HuH-7 (cell line): ENCODE measurements around the gene OR5B2.
"Not testable (repeated sequence)": the region's sequence is repeated elsewhere in the genome, so short reads cannot be mapped to it uniquely, and the experiment has no call there.

Experiments
- DNase-seq: peaks from one replicate; pipeline ENCODE4 v3.0.0; 2011; ENCODE audit warnings: low spot score

Gene OR5B2

DNA sequence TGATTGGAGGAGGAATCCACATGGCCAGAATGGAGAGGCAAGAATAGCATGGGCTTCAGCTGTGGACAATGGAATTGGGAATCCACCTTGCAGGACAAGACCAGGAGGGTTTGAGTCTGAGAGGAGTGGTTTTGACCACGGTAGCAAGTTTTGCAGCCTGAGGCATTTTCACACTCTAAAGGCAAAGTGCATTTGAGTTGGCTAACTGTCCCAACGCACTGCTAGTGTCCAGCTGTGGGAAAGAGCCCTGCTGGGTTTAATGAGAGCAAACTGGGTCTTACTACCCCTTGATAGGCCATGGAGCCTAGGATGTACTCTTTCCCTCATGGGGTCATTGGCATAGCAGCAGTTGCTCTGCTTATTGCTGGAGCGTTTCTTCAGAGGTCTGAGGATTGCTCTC is at the start of gene OR5B2:
TSS of gene OR5B2 (minus strand) at position 101 of the 400 bp plus-strand sequence. CDS start 4,860 bp downstream, outside the sequence.
- DNase-seq = no peak

DNA sequence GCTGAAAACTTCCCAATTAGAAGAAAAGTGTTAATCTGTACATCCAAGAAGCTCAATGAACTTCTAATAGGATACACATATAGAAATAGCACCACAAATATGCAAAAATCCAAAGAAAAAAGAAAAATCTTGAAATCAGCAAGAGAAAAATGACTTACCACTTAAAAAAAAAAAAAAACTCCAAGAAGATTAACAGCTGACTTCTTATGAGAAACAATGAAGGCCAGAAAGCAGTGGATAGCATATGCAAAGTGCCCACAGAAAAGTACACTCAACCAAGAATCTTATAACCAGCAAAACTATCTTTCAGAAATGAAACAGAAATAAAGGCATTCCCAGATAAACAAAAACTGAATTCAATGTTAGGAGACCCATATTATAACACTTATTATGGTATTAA is 44.0 kb upstream of the OR5B2 start:
- DNase-seq = no peak

DNA sequence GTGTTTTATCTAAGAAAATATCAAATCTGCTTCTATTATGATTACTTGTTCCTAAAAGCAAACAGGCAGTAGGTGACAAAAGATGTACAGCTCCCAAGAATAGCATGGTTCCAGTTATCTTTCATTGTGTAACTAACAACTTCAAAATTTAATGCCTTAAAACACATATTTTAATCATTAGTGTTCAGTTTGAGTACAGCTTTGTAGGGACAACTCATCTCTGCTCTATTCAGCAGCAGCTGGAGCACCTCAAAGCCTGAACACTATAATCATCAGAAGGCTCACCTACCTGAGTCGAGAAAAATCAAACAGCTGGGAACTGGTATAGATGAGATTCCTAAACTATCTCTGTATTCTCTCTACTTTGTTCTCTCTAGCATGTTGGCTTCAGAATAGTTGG is 38.4 kb upstream of the OR5B2 start:
- no peak for DNase-seq

DNA sequence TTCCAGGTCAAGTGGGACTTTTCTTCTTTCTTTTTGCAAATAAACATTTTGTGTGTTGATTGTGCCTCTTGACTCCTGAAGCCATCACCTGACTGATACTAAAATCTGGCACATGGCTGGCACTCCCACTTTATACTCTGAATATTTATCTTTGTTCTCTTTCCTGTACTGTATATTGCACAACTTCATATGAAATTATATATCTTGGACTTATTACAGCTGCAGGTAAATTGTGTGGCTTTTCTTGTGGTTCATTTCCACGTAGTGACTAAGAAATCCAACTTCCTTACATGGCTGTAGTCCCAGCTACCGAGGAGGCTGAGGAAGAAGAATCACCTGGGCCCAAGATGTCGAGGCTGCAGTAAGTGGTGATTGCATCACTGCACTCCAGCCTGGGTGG is 37.8 kb upstream of the OR5B2 start:
- DNase-seq = no peak

DNA sequence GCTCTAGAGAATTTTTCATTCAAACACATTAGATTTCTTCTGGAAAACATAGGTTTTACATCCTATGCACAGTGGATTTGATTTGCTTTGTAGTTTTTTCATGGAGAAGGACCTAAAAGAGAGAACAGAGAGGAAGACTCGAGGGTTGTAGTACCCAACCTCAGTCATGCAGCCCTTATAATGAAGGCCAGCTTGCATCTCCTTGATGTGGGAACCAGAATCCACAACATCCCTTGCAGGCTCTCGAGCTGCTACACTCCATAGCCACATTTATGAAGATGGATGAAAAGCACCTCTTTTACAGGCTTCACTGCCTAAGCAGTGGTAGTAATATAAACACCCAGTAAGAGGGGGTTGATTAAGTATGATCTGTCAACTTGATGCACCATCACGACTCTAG is 23.7 kb upstream of the OR5B2 start:
- no peak for DNase-seq

DNA sequence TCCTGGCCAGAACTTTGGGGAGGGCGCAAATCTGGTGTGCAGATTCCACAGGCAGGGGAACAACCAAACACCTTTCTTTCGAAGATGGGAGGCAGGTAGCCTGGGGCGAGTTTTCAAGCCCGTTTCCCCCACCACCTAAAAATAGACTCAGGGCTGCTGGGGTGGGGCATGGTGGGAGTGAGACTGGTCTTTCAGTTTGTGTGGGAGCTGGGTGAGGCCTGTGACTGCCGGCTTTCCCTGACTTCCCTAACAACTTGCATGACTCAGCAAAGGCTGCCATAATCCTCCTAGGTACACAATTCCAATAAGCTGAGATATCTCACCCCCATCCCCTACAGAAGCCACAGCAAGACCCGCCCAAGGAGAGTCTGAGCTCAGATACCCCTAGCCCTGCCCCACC is 18.4 kb upstream of the OR5B2 start:
- DNase-seq = no peak

DNA sequence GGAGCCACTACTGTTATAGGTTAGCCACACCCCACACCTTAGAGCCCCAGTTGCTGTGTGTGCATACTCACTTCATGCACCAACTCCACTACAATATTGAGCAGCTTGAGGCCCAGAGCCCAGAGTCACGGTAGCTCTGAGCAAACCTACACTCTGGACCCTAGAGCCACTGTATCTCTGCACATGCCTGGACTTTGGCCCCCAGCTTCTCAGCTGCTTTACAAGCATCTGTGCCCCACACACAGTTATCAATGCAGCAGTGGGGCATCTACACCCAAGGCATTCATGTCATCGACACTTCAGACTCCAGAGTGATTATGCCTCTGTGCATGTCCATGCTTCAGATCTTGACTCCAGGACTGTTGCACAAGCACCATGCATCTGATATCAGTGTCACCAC is 16.4 kb upstream of the OR5B2 start:
- DNase-seq = no peak

DNA sequence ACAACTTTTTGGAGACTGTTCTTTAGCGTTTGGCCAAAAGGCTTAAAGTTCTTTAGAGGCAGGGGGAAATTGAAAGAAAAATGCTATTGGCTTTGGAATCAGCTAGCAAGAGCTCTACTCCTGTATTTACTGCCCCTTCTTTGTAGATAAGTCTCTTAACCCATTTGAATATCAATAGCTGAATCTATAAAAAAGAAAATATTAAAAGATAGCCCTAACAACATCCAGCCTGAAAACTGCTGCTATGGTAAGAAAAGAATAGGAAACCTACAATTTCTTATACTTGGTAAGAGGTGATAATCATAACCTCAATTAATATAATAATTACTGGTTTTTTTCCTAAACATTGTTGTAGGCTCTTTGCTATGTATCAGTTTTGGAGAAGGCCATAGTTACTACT is 14.2 kb upstream of the OR5B2 start, which contains the start of gene OR5B12:
TSS of gene OR5B12 (minus strand) at position 101 of the 400 bp plus-strand sequence. CDS start 2,085 bp downstream, outside the sequence.
- no peak for DNase-seq

DNA sequence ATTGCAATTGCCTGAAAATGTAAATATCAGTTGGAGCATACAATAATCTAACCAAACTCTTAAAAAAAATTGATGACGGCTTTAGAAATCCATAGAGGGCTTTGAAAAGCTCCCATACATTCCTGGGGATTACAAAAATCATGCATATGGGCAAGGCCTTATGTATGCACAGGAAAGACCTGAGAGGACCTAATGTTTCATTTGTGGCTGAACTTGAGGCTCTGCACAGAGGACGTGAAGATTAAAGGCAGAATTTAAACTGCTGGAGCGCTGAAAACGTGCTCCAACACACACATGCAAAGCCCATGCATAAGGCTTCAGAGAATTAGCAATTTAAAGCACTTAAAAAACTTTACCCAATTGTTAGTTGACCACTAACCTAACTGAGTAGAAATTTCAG is 10.6 kb upstream of the OR5B2 start:
- no peak for DNase-seq

DNA sequence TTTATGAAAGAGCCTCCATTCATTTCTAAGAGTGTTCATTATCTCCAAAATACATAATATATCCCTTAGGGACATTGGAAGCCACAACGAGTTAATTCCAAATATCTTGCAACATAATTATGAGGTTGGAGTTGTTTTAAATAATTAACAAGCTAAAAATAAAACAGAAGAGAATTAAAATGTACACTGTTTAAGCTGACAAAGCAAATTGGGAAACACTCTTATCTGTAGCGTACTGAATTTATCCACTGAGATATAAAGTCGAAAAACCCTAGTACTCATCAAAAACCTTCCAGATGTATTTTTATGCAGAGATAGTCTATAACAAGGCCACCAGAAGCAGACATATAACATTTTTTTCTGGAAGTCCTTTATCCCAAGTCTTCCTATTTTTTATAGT is 6.3 kb upstream of the OR5B2 start:
- DNase-seq = no peak

DNA sequence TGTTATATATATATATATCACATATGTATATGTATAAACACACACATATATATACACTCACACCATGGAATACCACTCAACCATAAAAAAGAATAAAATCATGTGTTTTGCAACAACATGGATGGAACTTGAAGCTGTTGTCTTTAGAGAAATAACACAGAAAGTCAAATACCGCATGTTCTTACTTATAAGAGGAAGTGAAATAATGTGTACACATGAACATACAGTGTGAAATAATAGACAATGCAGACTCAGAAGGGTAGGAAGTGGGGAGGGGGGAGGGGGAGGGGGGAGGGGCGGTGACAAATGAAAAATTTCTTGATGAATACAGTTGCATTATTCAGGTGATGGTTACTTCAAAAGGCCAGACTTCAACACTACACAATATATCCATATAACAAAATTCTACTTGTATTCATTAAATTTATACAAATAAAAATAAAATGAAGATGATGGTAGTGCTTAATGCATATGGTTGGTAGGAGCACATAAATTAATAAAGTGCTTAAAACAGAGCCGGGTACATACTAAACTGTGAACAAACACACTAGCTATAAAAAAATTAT is 5.8 kb upstream of the OR5B2 start:
- no peak for DNase-seq

DNA sequence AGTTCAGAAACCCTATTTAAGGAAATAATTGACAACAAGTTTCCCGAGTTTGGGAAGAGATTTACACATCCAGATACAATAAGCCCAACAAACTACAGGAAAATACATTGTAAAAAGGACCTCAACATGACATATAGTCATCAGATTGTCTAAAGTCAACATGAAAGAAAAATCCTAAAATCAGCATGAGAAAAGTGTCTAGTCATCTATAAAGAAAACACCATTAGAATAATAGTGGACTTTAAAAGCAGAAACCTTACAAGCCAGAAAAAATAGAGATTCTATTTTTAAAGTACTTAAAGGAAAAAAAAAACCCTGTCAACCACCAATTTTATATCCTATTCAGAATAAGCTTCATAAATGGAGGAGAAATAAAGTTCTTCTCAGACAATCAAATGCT is 1.4 kb upstream of the OR5B2 start:
- DNase-seq = no peak

DNA sequence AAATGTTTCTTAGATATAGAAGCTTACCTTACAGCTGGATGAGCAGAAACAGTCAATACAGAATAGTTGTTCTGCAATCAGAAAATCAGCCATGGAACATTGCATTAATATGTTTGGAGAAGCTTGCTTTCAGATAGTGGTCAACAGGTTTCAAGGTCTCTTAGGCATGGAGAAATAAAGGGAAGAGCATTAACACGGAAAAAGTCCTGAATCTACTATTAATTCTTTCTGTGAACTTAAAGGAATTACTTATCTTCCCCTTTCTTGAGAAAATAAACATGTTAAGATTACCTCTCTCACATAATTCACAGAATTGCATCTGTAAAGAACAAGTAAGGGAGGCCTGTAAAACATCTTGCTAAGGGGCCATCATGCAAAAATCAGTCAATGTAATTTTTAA is 21.1 kb downstream of the OR5B2 start, which contains the start of gene OR5B3:
TSS of gene OR5B3 (minus strand) at position 101 of the 400 bp plus-strand sequence. CDS start 3,465 bp downstream, outside the sequence.
- DNase-seq = no peak

DNA sequence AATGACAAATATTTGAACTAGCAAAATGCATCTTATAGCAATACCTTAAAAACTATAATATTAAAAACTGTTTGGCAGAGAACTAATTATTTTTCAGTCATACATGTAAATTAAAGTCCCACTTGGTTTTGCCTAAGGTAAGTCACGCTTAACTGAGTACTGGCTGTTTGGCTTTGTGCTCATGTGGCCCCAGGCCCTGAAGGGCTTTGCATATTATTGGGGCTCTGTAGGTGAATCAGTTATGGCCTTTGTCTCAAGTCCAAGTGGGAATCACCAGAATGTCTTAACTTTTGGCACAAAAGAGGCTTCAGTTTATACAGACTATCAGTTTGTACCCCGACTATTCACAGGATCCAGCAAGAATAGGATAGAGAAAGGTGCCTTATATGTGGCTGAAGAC is 28.3 kb downstream of the OR5B2 start:
- DNase-seq = not testable (repeated sequence)

DNA sequence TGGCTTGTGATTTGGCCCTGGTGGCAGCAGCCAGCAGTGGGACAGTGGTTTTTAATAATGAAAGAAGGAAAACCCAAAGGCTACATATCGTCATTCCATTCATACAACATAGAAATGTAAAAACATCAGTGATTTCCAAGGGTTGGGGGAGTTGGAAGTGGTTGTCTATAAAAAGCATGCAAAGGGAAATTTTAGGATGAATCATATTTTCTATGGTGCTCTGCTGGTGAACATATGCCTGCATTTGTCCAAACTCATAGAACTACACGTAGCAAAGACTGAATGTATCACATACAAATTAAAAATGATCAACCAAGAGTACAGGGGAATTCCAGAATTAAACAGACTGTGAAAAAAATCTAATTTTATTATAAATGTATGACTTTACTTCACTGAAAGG is 32.3 kb downstream of the OR5B2 start:
- DNase-seq = no peak

DNA sequence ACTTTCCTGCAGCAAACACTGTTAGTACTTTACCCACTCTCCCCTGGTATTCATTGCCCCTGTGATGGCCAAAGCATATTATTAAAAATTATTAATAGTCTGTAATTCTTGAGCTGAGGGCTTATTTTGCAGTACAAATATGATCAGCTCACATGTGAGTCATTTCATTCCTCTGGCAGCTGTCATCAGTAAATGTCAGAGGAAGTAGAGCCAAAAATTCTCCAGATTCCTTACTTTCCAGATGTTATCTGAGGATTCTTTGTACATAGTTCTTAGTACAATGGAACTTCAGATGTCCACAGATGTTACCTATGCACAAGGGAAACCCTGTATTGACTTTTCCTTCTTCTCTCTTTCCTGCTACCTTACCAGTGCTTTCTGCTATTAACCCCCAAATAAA is 33.7 kb downstream of the OR5B2 start:
- DNase-seq = no peak

DNA sequence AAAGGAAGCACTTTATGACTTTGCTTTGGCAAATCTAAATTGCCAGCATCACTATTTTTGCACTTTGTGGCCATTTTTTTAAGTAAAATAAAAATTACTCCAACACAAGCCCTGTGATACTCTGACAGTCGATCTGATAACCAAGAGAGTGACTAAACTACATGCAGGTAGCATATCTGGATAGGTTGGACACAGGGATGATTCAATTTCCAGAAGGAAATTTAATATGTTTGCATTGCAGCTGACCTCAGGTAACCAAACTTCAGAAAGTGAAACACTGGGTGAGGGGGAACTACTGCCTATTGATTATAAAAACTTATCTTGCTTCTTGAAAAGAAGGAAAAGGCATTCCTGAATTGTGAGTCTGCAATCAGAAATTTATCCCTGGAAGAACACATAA is 35.2 kb downstream of the OR5B2 start:
- no peak for DNase-seq

DNA sequence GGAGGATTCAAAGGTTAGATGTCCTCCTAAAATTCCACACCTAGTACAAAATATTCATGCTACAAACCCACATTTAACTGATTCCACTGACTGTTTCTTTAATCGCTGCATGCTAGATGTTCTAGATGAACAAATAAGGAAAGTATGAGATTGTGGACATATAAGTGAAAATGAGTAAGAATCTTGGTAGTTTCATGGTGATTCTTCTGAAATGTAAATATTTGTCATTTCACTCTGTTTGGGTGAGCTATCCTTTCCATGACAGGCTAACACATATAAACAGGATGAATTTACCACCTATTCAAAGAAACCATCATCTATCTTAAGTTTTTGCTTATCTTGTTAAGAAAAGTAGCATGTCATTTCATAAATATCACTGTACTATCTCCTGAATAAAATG is 36.0 kb downstream of the OR5B2 start:
- DNase-seq = no peak

DNA sequence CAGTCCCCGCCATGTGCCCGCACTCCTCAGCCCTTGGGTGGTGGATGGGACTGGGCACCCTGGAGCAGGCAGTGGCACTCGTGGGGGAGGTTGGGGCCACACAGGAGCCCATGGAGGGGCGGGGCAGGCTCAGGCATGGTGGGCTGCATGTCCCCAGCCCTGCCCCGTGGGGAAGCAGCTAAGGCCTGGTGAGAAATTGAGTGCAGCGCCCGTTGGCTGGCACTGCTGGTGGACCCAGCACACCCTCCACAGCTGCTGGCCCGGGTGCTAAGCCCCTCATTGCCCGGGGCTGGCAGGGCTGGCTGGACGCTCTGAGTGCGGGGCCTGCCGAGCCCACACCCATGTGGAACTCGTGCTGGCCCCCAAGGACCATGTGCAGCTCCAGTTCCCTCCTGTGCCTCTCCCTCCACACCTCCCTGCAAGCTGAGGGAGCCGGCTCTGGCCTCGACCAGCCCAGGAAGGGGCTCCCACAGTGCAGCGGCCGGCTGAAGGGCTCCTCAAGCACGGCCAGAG is 37.3 kb downstream of the OR5B2 start:
- no peak for DNase-seq
